ENCODE measurements around the gene UBE2L3.

The UBE2L3 gene

GRCh38 chr22:21669026-21669425 is 101.5 kb downstream of the UBE2L3 start:
- no peak overlapping the region for H3K4me3 ChIP-seq (ENCODE audit: low read depth, low read length)

GRCh38 chr22:21672107-21672629 is 104.7 kb downstream of the UBE2L3 start:
- H3K4me3 ChIP-seq (ENCODE audit: low read depth, low read length) = no peak overlapping the region

Measured in iPS-11a (cell line).